Endometrium (tissue), 2 donors: ENCODE results near the gene ABR.

Source experiments
- FAIRE-seq: peaks from 2 replicates; lab custom pipeline; 2012; peaks lifted over from hg19 to GRCh38; lab: Jason Lieb, UNC
- donor health status: control.
- donor health status: control.

ABR gene

DNA sequence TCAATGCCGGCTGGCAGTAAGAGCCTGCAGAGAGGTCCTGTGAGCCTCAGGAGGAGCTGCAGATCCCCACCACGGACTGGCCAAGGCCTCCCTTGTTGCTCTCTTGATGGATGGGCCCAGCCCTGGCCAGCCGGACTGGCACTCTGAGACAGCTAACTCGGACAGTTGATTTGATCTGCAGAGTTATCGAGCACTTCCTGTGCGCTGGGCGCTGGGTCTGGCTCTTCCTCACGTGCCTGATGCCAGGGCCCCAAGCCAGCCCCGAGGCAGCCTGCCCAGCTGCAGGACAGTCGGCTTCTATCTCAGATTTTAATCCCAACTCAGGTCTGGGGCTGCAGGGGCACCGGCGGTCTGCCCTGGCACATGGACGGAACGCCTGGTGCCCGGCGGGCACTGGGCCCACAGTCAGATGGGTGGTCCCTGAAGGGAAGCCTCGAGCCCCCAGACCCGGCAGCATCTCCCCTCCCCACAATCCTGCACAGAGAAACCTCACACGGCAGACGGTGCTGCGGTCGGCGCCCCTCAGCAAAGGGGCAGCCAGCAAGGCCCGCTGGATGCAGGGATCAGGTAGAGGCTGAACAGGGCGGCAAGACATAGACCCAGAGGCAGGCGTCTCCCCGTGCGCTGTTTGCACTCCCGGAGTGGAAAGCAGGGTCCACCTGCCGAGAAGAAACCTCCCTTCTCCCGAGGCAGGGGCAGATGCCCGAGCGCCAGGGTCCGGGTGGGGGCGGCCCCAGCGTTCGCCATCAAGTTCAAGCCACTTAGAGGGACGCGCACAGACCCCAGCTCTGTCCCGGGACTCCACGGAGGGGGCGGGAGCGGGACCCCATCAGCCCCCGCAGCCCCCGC lies 148.9 kb downstream of the ABR start:
- no peak for FAIRE-seq

- FAIRE-seq, result no peak
Measured at GRCh38 chr17:1029922-1030644, 149.7 kb downstream of the ABR start.

GRCh38 chr17:1029196-1029921 lies 150.4 kb downstream of the ABR start:
- no peak for FAIRE-seq

- no peak for FAIRE-seq
Measured at GRCh38 chr17:1027044-1027443, 152.7 kb downstream of the ABR start.

- FAIRE-seq, result no peak
Measured at GRCh38 chr17:1026599-1026975, 153.2 kb downstream of the ABR start.

GRCh38 chr17:1025733-1026598 lies 153.8 kb downstream of the ABR start:
- no peak for FAIRE-seq

DNA sequence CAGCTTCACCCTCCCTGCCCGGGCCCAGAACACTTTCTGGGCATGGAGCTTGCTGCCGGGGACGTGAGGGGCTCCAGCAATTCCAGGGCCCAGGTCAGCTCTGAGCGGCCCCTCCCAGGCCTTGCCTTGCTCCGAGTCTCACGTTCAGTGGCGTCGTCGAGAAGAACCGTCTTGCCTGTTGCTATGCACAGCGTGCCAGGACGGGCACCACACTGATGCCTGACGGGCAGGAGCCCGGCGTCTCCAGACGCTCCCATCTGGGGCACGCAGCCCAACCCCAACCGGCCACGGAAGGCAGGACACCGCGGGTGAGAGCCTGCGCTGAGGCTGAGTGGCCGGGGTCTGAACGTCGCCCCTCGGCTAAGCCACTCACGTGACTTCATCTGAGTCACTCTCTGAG lies 155.7 kb downstream of the ABR start:
- no peak for FAIRE-seq

DNA sequence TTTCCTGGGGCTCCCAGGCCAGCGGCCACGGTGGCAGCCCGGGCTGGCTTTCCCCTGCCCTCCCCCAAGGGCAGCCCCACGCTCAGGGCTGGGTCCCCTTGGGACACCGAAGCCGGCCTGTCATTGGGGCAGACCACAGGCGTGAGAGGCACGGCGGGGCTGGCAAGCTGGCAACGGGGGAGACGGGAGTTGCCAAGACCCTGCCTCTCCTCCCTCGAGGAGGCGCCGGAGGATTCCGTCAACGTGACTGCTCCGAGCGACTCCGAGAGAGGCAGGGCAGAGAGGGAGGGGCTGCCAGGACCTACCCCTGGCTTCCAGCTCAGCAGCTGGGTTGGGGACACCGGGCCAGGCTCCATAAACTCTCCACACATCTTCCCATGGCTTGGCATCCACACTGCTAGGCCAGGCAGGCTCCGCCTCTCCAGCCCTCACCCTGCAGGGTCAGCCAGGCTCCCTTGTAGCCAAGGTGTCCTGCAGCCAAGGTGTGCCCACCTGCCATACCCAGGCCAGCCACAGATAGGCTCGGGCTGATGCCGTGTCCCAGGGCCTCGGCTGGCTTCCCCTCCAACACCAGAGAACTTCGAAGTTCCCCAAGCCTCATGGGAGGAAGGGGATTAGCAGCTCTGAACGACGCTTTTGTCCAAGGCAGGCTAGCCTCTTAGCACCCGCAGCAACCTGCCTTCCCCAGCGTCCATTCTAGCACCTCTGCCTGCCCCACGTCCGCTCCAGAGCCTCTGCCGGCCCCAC lies 157.3 kb downstream of the ABR start:
- FAIRE-seq, result no peak

DNA sequence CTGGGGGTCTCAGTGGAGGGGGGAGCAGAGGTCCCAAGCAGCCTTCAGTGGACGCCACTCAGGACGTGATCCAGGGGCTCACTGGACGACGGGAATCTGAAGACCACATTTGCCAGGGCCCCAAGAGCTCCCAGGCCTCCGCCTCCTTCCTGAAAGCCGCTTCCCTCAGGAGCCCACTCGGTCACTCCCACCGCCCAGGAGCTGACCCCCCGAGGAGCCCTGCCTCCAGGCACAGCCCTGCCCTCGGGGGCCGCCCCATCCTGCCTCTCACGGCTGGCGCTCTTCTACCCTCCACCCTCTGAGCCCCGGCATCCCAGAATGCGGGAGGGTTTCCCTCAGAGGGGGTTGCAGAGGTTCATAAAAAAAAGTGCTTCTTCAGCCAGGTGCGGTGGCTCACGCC lies 158.6 kb downstream of the ABR start:
- FAIRE-seq, result no peak

DNA sequence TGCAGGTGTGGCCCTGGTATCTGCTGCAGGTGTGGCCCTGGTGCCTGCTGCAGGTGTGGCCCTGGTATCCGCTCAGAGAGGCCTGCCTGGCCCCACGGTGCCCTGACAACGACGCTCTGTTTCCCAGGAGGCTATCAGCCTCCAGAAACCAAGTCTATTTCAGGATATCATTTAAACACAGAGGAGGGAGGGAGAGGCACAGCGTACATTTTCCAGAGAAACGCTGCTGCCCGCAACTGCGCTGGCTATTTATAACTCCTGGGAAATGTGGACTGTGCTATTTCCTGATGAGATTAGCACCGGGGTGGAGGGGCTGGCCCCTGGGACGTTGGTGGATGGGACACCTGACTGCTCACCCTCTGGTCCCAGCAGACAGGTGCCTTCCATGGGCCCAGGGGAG lies 160.3 kb downstream of the ABR start:
- FAIRE-seq, result no peak

- no peak for FAIRE-seq
Measured at GRCh38 chr17:1018547-1018946, 161.2 kb downstream of the ABR start.

DNA sequence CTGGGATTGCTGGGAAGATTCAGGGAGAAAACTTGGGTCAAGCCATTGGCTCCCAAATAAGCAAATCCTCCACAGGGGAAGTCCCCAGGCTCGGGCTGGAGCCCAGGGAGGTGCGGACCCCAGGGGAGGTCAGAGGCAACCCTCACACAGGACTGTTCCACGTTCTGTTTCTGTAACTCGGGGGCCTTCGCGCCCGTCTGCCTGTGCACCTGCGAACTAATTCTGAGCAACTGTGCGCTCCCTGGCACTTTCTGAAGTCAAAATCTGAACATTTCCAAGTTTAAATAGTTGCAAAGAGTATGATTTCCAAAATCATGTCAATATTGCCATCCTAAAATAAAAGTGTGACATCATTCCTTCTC lies 166.1 kb downstream of the ABR start:
- no peak for FAIRE-seq

GRCh38 chr17:1012823-1013728 lies 166.7 kb downstream of the ABR start:
- FAIRE-seq, result no peak

- FAIRE-seq, result no peak
Measured at GRCh38 chr17:1011760-1012735, 167.7 kb downstream of the ABR start.

DNA sequence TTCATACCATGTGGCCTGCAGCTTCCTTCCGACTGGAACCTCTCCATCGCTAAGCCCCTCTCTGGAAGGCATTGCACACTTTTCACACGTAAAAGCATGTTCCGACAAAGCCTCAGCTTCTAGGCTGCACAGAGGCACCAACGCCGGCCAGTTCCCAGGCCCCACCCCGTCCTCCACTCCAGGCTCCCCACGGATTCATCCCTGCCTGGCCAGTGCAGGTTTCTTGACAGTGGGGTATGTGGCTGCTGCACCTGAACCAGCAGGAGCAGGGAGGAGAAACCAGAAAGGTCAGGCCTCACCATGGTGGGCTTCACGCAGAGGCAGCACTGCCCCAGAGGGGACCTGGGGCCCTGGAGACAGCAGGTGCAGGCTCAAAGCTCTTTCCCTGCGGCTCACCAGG lies 168.6 kb downstream of the ABR start:
- no peak for FAIRE-seq

DNA sequence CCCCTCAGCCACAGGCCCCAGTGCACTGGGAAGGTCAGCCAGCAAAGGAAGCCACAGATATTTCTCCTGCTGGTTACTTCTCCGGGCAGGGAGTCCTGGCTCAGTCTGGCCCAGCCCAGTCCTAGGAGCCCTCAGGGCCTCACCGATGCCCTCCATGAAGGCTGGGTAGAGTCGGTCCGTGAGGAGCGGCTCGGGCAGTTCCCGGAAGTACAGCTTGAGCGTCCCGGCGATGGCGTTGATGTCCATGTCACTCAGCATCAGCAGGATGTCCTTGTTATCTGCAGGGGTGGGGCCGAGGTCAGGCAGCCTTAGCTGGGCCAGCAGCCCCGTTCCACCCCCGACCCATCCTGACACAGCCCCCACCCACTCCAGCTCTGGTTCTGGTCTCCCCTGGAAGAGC lies 169.2 kb downstream of the ABR start:
- no peak for FAIRE-seq

- no peak for FAIRE-seq
Measured at GRCh38 chr17:1010086-1010450, 169.7 kb downstream of the ABR start.

DNA sequence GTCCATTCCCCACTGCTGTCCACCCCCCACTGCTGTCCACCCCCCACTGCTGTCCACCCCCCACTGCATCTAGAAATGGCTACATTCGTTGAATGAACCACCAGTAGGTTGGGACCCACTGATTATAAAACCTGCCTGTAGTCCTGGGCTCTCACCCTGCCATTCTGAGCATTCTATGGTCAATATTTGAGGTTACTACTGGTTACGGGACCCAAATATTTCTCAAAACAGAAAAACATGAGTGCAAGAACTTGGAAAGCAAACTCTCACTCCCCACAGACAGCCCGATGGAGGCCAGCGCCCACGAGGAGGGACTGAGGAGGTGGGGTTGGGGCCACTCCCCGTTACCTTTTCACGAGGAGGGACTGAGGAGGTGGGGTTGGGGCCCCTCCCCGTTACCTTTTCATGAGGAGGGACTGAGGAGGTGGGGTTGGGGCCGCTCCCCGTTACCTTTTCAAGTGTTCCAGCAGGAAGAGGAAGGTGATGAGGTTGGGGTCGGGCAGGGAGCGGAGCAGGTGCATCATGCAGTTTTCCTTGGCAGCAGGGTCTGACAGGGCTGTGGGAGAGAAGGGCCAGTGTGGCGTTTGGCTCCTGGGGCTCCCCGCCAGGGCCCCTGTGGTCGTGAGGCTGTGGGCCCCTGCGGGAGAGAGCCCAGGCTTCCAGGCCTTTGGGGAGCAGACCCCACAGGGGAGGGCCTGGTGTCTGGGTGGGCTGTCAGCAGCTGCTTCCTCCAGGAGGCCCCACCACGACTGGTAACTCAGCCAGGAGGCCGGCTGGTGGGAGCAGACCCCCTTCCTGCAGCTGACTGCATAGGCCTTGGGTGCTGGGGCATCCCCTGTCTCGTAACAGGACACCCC lies 170.3 kb downstream of the ABR start:
- no peak for FAIRE-seq
